ENCODE measurements around the gene IL1RAP. TPM values are rescaled to one million over a fixed set of nuclear protein-coding genes. Genes with fewer than 3 reads are reported as not detected.

Gene IL1RAP
- total RNA-seq, 1 experiment from 2014 or later = 1.6 TPM

DNA sequence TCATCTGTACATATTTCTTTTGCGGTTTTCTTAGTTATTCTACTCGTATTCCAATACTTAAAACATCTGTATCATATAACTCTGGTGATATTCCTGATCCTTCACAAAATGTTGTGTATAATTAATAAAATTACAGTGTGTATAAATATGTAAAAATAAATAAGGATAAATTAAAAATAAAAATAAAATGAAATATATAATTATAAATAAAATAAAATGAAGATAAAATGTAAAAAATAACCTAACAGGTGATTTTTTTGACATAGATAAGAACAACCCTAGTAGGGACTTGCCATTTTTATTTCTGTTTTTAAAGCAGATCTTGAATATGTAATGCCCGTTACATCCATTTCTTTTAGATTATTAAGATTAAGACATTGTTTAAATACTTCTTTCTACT is 25.6 kb downstream of the IL1RAP start:
- Histone ChIP-seq H3K36me3 (ENCODE audit: insufficient read depth, low read length) (no peaks in the 10 kb centered on the region), H3K9me3 (ENCODE audit: low read length) (no peaks in the 10 kb centered on the region), H4K20me1 (ENCODE audit: insufficient read depth, low read depth, low read length) (no peaks in the 10 kb centered on the region), H3K9ac (ENCODE audit: low read length) (no peak overlapping the region), H3K9me2 (replicated peaks; ENCODE audit: insufficient read depth, low read length) (no peaks in the 10 kb centered on the region), H3K27me3 (ENCODE audit: low read length) (no peaks in the 10 kb centered on the region), H3K4me2 (ENCODE audit: low read depth, low read length, poor library complexity, severe bottlenecking) (no peak overlapping the region), H3K4me1 (ENCODE audit: low read length) (no peaks in the 10 kb centered on the region), H3K4me3 (ENCODE audit: low read length) (no peak overlapping the region), H2AFZ (ENCODE audit: low read length) (no peak overlapping the region), H3K79me2 (ENCODE audit: low read length) (no peaks in the 10 kb centered on the region), H3K27ac (ENCODE audit: low read length) (no peak overlapping the region)
- no peak for DNase-seq

DNA sequence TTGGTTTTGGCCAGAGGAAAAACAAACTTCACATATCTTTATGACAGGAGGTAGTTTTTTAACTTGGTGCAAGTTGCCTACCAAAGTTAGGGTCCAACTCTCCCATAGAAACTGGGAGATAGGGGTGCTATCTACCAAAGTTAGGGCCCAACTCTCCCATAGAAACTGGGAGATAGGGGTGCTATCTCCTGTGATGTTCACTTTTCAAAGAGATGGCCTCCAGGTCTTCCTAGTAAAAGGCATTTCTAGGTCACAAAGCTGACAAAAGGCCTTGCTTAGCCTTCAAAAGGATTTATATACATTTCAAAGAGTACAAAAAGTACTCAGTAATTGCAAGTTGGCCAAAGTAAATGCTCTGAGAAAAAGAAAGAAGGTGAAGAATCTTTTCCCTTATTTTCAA is 27.1 kb downstream of the IL1RAP start:
- Histone ChIP-seq H3K27ac (ENCODE audit: low read length) (no peak overlapping the region), H4K20me1 (ENCODE audit: insufficient read depth, low read depth, low read length) (no peaks in the 10 kb centered on the region), H3K27me3 (ENCODE audit: low read length) (no peaks in the 10 kb centered on the region), H3K4me3 (ENCODE audit: low read length) (no peak overlapping the region), H3K4me1 (ENCODE audit: low read length) (no peaks in the 10 kb centered on the region), H3K9ac (ENCODE audit: low read length) (no peak overlapping the region), H3K4me2 (ENCODE audit: low read depth, low read length, poor library complexity, severe bottlenecking) (no peak overlapping the region), H3K79me2 (ENCODE audit: low read length) (no peaks in the 10 kb centered on the region), H3K9me2 (replicated peaks; ENCODE audit: insufficient read depth, low read length) (no peaks in the 10 kb centered on the region), H2AFZ (ENCODE audit: low read length) (no peak overlapping the region), H3K9me3 (ENCODE audit: low read length) (no peaks in the 10 kb centered on the region), H3K36me3 (ENCODE audit: insufficient read depth, low read length) (no peaks in the 10 kb centered on the region)
- DNase-seq = no peak

DNA sequence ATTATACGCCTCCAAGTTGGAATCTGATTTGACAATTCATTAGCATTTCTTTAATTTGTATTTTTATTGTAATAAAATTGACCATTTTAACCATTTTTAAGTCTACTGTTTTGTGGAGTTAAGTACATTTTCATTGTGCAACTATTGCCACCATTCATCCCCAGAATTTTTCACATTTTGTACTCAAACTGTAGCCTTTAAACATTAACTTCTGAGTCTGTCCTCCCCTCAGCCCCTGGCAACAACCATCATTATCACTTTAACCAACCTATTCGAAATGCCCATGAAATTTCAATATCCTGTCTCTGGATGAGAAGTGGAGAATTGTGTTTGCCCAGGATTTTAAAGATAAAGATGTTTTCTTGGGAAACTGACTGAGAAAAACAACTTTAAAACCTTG is 27.7 kb downstream of the IL1RAP start:
- Histone ChIP-seq H3K27me3 (ENCODE audit: low read length) (no peaks in the 10 kb centered on the region), H3K36me3 (ENCODE audit: insufficient read depth, low read length) (no peaks in the 10 kb centered on the region), H3K9ac (ENCODE audit: low read length) (no peak overlapping the region), H3K79me2 (ENCODE audit: low read length) (no peaks in the 10 kb centered on the region), H2AFZ (ENCODE audit: low read length) (no peak overlapping the region), H3K4me2 (ENCODE audit: low read depth, low read length, poor library complexity, severe bottlenecking) (no peak overlapping the region), H3K27ac (ENCODE audit: low read length) (no peak overlapping the region), H3K9me3 (ENCODE audit: low read length) (no peaks in the 10 kb centered on the region), H3K9me2 (replicated peaks; ENCODE audit: insufficient read depth, low read length) (no peaks in the 10 kb centered on the region), H3K4me3 (ENCODE audit: low read length) (no peak overlapping the region), H4K20me1 (ENCODE audit: insufficient read depth, low read depth, low read length) (no peaks in the 10 kb centered on the region), H3K4me1 (ENCODE audit: low read length) (no peaks in the 10 kb centered on the region)
- no peak for DNase-seq

DNA sequence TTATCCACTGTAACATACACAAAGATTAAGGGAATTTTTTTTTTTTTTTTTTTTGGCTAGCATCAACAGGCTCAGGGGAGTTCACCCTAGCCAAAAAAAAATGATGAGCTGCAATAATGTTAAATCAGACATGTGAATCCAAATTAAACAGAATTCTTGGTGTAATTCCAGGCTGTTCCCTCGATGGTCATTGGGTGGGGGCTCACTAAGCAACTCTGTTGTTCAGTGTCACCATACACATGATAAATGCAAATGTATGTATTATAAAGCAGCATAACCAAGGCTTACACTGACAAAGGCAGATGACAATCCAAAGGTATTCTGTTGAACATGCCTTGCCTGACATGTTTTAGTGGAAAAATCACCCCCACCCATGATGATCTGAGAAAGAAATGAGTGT is 29.0 kb downstream of the IL1RAP start:
- H3K4me2 ChIP-seq (ENCODE audit: low read depth, low read length, poor library complexity, severe bottlenecking) = no peak overlapping the region
- H2AFZ ChIP-seq (ENCODE audit: low read length) = no peak overlapping the region
- H3K4me1 ChIP-seq (ENCODE audit: low read length) = no peaks in the 10 kb centered on the region
- H3K27ac ChIP-seq (ENCODE audit: low read length) = no peak overlapping the region
- no peaks in the 10 kb centered on the region for H3K79me2 ChIP-seq (ENCODE audit: low read length)
- DNase-seq = no peak
- H4K20me1 ChIP-seq (ENCODE audit: insufficient read depth, low read depth, low read length) = no peaks in the 10 kb centered on the region
- H3K4me3 ChIP-seq (ENCODE audit: low read length) = no peak overlapping the region
- no peaks in the 10 kb centered on the region for H3K9me3 ChIP-seq (ENCODE audit: low read length)
- H3K36me3 ChIP-seq (ENCODE audit: insufficient read depth, low read length) = no peaks in the 10 kb centered on the region
- H3K27me3 ChIP-seq (ENCODE audit: low read length) = no peaks in the 10 kb centered on the region
- H3K9me2 ChIP-seq (replicated peaks; ENCODE audit: insufficient read depth, low read length) = no peaks in the 10 kb centered on the region
- H3K9ac ChIP-seq (ENCODE audit: low read length) = no peak overlapping the region

DNA sequence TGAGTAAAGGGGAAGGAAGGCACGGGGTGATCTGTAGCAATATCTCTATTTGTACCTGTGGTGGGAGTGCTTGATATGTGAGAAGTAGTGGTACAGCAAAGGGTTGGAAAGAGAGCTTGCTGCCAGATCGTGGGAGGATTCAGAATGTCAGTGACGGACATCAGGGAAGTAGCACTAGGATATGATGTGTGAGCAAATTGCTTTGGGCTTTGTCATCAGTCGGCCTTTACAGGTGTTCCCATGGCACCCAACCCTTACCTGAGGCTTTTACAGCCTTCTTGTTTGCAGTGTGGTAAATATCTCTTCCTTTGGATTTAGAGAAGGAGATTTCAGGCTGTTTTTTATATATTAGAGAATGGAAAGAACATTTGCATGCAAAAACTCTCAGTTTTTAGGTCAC is 29.8 kb downstream of the IL1RAP start:
- Histone ChIP-seq H3K4me1 (ENCODE audit: low read length) (no peaks in the 10 kb centered on the region), H3K4me3 (ENCODE audit: low read length) (no peak overlapping the region), H3K9me2 (replicated peaks; ENCODE audit: insufficient read depth, low read length) (no peaks in the 10 kb centered on the region), H3K9ac (ENCODE audit: low read length) (no peak overlapping the region), H3K4me2 (ENCODE audit: low read depth, low read length, poor library complexity, severe bottlenecking) (no peak overlapping the region), H2AFZ (ENCODE audit: low read length) (no peak overlapping the region), H3K79me2 (ENCODE audit: low read length) (no peaks in the 10 kb centered on the region), H3K36me3 (ENCODE audit: insufficient read depth, low read length) (no peaks in the 10 kb centered on the region), H3K9me3 (ENCODE audit: low read length) (peaks cover 1% of the 10 kb centered on the region), H3K27ac (ENCODE audit: low read length) (no peak overlapping the region), H3K27me3 (ENCODE audit: low read length) (no peaks in the 10 kb centered on the region), H4K20me1 (ENCODE audit: insufficient read depth, low read depth, low read length) (no peaks in the 10 kb centered on the region)
- no peak for DNase-seq

DNA sequence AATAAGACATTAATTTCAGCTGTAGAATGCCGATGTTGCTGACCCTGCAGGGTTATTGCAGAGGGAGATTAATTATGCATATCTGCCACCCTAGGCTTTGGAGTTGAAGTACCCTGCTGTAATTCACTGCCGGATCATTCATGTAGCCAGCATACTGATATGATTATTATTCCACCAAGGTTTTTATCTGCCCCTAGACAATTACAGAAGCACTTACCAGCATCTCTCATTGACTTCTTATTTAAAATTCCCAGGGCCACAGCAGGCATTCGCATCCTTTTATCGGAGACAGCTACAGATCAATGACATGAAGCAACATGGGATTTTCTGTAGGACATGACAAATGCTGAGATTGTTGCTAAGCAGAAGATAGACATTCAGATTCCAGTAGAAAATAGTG is 31.3 kb downstream of the IL1RAP start:
- Histone ChIP-seq H3K4me2 (ENCODE audit: low read depth, low read length, poor library complexity, severe bottlenecking) (no peak overlapping the region), H3K9me2 (replicated peaks; ENCODE audit: insufficient read depth, low read length) (no peaks in the 10 kb centered on the region), H3K36me3 (ENCODE audit: insufficient read depth, low read length) (no peaks in the 10 kb centered on the region), H3K9me3 (ENCODE audit: low read length) (peaks cover 8% of the 10 kb centered on the region), H3K27me3 (ENCODE audit: low read length) (no peaks in the 10 kb centered on the region), H3K4me3 (ENCODE audit: low read length) (no peak overlapping the region), H4K20me1 (ENCODE audit: insufficient read depth, low read depth, low read length) (no peaks in the 10 kb centered on the region), H3K4me1 (ENCODE audit: low read length) (no peaks in the 10 kb centered on the region), H3K9ac (ENCODE audit: low read length) (no peak overlapping the region), H3K27ac (ENCODE audit: low read length) (no peak overlapping the region), H2AFZ (ENCODE audit: low read length) (no peak overlapping the region), H3K79me2 (ENCODE audit: low read length) (no peaks in the 10 kb centered on the region)
- DNase-seq = no peak

DNA sequence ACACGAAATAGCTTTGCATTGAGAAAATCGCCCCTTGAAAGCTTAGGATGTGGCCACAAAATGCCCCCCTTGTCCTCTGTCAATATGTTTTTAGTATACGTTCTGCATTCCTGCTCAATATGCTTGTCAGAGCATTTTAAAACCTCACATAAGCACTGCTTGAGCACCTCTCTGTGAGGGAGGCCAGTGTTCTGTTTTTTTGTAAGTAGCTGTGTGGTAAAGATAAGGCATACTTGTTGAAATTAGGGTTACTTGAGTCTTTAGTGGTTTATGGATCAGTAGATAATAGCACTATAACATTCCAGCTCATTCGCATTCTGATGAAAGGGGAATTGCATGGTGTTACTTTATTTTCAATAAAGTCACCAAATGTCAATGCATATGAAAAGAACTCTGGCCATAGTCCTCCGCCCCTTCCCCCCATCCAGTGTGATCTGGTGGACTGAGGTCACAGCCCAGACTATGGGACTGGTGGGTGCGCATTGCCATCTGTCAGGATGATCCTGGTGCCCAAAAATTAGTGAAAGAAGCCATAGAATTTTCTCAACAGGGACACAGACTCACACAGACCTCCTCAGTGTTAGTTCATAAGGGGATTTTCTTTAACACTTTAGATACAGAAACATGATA is 33.1 kb downstream of the IL1RAP start:
- H3K27ac ChIP-seq (ENCODE audit: low read length) = no peak overlapping the region
- H3K79me2 ChIP-seq (ENCODE audit: low read length) = no peaks in the 10 kb centered on the region
- H3K36me3 ChIP-seq (ENCODE audit: insufficient read depth, low read length) = no peaks in the 10 kb centered on the region
- no peak overlapping the region for H3K4me3 ChIP-seq (ENCODE audit: low read length)
- no peak overlapping the region for H2AFZ ChIP-seq (ENCODE audit: low read length)
- H3K4me1 ChIP-seq (ENCODE audit: low read length) = no peaks in the 10 kb centered on the region
- no peaks in the 10 kb centered on the region for H3K9me2 ChIP-seq (replicated peaks; ENCODE audit: insufficient read depth, low read length)
- peaks cover 14% of the 10 kb centered on the region for H3K9me3 ChIP-seq (ENCODE audit: low read length)
- H3K9ac ChIP-seq (ENCODE audit: low read length) = no peak overlapping the region
- no peak overlapping the region for H3K4me2 ChIP-seq (ENCODE audit: low read depth, low read length, poor library complexity, severe bottlenecking)
- no peak for DNase-seq
- no peaks in the 10 kb centered on the region for H4K20me1 ChIP-seq (ENCODE audit: insufficient read depth, low read depth, low read length)
- H3K27me3 ChIP-seq (ENCODE audit: low read length) = no peaks in the 10 kb centered on the region

DNA sequence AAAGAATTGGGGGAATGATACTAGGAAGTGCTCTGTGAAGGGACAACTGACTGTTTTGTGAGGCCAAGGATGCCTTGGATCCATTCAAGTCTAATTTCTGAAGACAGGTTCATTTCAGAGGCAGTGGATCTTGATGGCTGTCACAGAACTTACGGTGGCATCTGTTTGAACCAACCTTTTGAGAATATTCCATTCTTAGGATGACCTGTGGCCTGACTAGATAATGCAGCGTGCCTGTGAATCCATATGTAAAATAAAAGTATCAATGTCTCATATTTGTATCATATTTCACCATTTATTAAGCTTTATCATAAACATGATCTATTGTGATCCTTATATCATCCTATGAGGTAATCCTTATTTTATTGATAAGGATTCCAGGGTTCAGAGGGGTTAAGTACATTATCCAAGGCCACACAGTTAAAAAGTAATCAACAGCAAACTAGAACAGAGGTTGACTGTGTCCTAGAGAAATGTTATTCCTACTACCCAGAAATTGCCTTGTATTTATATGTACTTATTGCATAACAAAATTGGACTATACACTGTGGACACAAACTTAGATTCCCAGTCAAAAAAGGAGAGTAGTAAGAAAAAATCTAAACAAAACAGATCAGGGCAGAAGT is 34.3 kb downstream of the IL1RAP start:
- Histone ChIP-seq H4K20me1 (ENCODE audit: insufficient read depth, low read depth, low read length) (no peaks in the 10 kb centered on the region), H3K9ac (ENCODE audit: low read length) (no peak overlapping the region), H3K27ac (ENCODE audit: low read length) (no peak overlapping the region), H3K9me3 (ENCODE audit: low read length) (peaks cover 14% of the 10 kb centered on the region), H3K4me2 (ENCODE audit: low read depth, low read length, poor library complexity, severe bottlenecking) (no peak overlapping the region), H3K27me3 (ENCODE audit: low read length) (no peaks in the 10 kb centered on the region), H3K79me2 (ENCODE audit: low read length) (no peaks in the 10 kb centered on the region), H3K4me1 (ENCODE audit: low read length) (no peaks in the 10 kb centered on the region), H3K4me3 (ENCODE audit: low read length) (no peak overlapping the region), H3K9me2 (replicated peaks; ENCODE audit: insufficient read depth, low read length) (no peaks in the 10 kb centered on the region), H3K36me3 (ENCODE audit: insufficient read depth, low read length) (no peaks in the 10 kb centered on the region), H2AFZ (ENCODE audit: low read length) (no peak overlapping the region)
- no peak for DNase-seq

All from Karpas-422 (cell line).